Measurements from ENCODE around the gene TSPYL1. TPM values are rescaled to one million over a fixed set of nuclear protein-coding genes. Genes with fewer than 3 reads are reported as not detected.

Gene TSPYL1
- total RNA-seq, 1 donor from 2014 or later = 71.8 TPM

- intact Hi-C loops (cut with DNase I) = no loop called here
- ATAC-seq (peak; percentile 70), DNase-seq (ENCODE audit: low spot score) (no peak)
These were observed 11.0 kb downstream of the TSPYL1 start for GRCh38 chr6:116268589-116269293.

GRCh38 chr6:116267836-116268588 lies 11.7 kb downstream of the TSPYL1 start:
- no peak for DNase-seq (ENCODE audit: low spot score)
- no peak for ATAC-seq
- intact Hi-C loops (cut with DNase I) = no loop called here

- DNase-seq (ENCODE audit: low spot score) = no peak
- intact Hi-C loops (cut with DNase I) = no loop called here
- ATAC-seq = no peak
These were observed 12.9 kb downstream of the TSPYL1 start for GRCh38 chr6:116266803-116267202.

GRCh38 chr6:116265041-116265829 lies 14.5 kb downstream of the TSPYL1 start:
- ATAC-seq = peak; percentile 28
- DNase-seq (ENCODE audit: low spot score) = no peak
- intact Hi-C loops (cut with DNase I) = no loop called here

- intact Hi-C loops (cut with DNase I) = no loop called here
- no peak for DNase-seq (ENCODE audit: low spot score)
These were observed 16.4 kb downstream of the TSPYL1 start for GRCh38 chr6:116263353-116263752.

GRCh38 chr6:116258520-116258919 lies 21.2 kb downstream of the TSPYL1 start:
- intact Hi-C loops (cut with DNase I) = no loop called here
- DNase-seq (ENCODE audit: low spot score) (no peak), ATAC-seq (no peak)

More at GRCh38 chr6:116263353-116263752, 16.4 kb downstream of the TSPYL1 start:
- ATAC-seq = no peak

- intact Hi-C loops (cut with DNase I) = no loop called here
- DNase-seq (ENCODE audit: low spot score) (no peak), ATAC-seq (no peak)
These were observed 23.0 kb downstream of the TSPYL1 start for GRCh38 chr6:116256694-116257093.

- intact Hi-C loops (cut with DNase I) = no loop called here
- ATAC-seq = no peak
- DNase-seq (ENCODE audit: low spot score) = no peak
These were observed 24.4 kb downstream of the TSPYL1 start for GRCh38 chr6:116255246-116255800.

GRCh38 chr6:116254297-116255056 lies 25.3 kb downstream of the TSPYL1 start:
- ATAC-seq = no peak
- intact Hi-C loops (cut with DNase I) = no loop called here
- DNase-seq (ENCODE audit: low spot score) = no peak

GRCh38 chr6:116253505-116254296 lies 26.0 kb downstream of the TSPYL1 start, which contains the start of gene TSPYL4:
TSS of gene TSPYL4 (minus strand) at chr6:116254075. CDS start at chr6:116254008, 67 bp downstream.
- intact Hi-C loops (cut with DNase I) = no loop called here
- peak; percentile 99 for ATAC-seq
- DNase-seq (ENCODE audit: low spot score) = peak; percentile 97

- intact Hi-C loops (cut with DNase I) = no loop called here
- ATAC-seq = no peak
- no peak for DNase-seq (ENCODE audit: low spot score)
These were observed 26.6 kb downstream of the TSPYL1 start for GRCh38 chr6:116253188-116253504.

- no peak for DNase-seq (ENCODE audit: low spot score)
- intact Hi-C loops (cut with DNase I) = no loop called here
- ATAC-seq = no peak
These were observed 28.0 kb downstream of the TSPYL1 start for GRCh38 chr6:116251568-116252384.

GRCh38 chr6:116248577-116248976 lies 31.2 kb downstream of the TSPYL1 start:
- intact Hi-C loops (cut with DNase I) = no loop called here
- no peak for ATAC-seq

GRCh38 chr6:116247285-116247684 lies 32.4 kb downstream of the TSPYL1 start:
- DNase-seq (ENCODE audit: low spot score) = no peak
- intact Hi-C loops (cut with DNase I) = no loop called here
- no peak for ATAC-seq

More at GRCh38 chr6:116248577-116248976, 31.2 kb downstream of the TSPYL1 start:
- DNase-seq (ENCODE audit: low spot score) = no peak

GRCh38 chr6:116246089-116246488 lies 33.6 kb downstream of the TSPYL1 start:
- intact Hi-C loops (cut with DNase I) = no loop called here

GRCh38 chr6:116244284-116244683 lies 35.4 kb downstream of the TSPYL1 start:
- no peak for ATAC-seq
- no peak for DNase-seq (ENCODE audit: low spot score)
- intact Hi-C loops (cut with DNase I) = no loop called here

More at GRCh38 chr6:116246089-116246488, 33.6 kb downstream of the TSPYL1 start:
- ATAC-seq (no peak), DNase-seq (ENCODE audit: low spot score) (no peak)

GRCh38 chr6:116239856-116240255 lies 39.9 kb downstream of the TSPYL1 start:
- intact Hi-C loops (cut with DNase I) = no loop called here
- ATAC-seq = no peak
- no peak for DNase-seq (ENCODE audit: low spot score)

Data from sciatic nerve (tissue), 2 donors.